Measurements from ENCODE around the gene THSD7A.

The THSD7A gene

DNA sequence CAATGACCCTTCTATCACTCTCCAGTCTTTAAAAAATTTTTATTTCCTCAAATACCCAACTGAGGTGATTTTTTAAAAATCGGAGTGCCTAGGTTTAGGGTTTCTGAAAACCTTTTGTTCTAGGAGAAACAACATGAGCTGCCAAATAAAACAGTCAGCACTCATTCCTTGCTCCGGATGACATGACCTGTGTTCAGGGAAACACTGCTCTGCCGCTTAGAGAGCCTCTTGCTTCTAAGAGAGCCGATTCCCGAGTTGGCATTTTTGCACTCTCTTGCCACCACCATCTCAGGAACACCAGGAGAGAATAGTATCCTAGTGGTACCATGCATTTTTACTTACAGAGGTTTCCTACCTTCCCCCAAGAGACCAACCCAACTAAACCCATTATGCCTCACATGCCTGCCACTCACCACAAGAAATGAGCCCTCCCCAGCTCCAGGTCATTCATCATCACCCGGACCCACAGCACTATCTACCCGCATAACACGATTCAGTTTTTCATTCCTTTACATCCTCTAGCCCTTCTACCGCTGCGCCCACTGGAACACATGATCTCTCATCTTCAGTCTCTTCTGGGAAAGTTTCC, 365.4 kb downstream of the THSD7A start:
- DNase-seq, result no peak
- Histone ChIP-seq H3K36me3 (no peaks in the 10 kb centered on the region), H3K27ac (no peak overlapping the region), H3K27me3 (ENCODE audit: insufficient read depth, low read depth, severe bottlenecking) (no peaks in the 10 kb centered on the region), H3K4me3 (ENCODE audit: low read depth, low read length) (no peak overlapping the region), H3K9me3 (ENCODE audit: severe bottlenecking) (no peaks in the 10 kb centered on the region)
- TF ChIP-seq, protein P1, sequence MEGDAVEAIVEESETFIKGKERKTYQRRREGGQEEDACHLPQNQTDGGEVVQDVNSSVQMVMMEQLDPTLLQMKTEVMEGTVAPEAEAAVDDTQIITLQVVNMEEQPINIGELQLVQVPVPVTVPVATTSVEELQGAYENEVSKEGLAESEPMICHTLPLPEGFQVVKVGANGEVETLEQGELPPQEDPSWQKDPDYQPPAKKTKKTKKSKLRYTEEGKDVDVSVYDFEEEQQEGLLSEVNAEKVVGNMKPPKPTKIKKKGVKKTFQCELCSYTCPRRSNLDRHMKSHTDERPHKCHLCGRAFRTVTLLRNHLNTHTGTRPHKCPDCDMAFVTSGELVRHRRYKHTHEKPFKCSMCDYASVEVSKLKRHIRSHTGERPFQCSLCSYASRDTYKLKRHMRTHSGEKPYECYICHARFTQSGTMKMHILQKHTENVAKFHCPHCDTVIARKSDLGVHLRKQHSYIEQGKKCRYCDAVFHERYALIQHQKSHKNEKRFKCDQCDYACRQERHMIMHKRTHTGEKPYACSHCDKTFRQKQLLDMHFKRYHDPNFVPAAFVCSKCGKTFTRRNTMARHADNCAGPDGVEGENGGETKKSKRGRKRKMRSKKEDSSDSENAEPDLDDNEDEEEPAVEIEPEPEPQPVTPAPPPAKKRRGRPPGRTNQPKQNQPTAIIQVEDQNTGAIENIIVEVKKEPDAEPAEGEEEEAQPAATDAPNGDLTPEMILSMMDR (IDR thresholded peaks at IDR 0.05; ENCODE audit: low read depth, low read length), result no peak

DNA sequence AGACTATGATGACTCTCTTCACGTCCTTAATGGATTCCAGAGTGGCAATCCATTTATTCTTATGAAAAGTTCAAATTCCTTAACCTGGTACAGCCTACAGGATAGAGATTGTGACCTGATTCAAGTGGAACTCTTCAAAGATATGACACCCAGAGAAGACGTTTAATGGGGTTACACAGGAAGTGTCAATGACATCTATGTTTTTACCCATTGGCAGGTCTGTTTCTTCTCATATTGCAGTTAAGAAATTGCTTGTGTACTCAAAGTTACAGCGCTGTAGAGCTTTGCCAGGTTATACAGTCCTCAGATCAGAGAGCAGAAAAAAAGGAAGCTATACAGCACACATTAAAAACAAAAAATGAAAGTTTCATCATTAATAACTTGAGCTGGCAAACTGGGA, 367.4 kb downstream of the THSD7A start:
- H3K4me3 ChIP-seq (ENCODE audit: low read depth, low read length), result no peak overlapping the region
- DNase-seq, result no peak
- TF ChIP-seq, protein P1 (IDR thresholded peaks at IDR 0.05; ENCODE audit: low read depth, low read length), result no peak

DNA sequence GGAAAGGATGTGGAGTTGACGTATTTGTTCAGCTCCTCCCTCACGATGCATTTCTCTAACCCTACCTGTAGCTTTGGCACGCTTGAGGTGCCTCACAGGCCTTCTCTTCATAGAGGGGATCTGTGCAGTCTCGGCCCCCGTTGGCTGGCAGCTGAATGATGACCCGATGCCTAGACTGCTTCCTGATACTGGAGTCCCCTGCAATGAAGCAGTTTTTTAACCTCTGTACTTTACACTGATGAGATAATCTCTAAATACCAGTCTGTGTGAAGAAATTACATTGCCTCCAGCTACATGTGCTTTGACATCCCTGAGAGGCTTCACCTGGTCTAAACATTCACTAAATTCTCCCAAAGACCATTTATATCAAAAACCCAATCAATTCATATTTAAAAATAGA, 370.1 kb downstream of the THSD7A start:
- no peak overlapping the region for H3K27ac ChIP-seq
- H3K36me3 ChIP-seq, result no peaks in the 10 kb centered on the region
- H3K4me3 ChIP-seq (ENCODE audit: low read depth, low read length), result no peak overlapping the region
- no peaks in the 10 kb centered on the region for H3K27me3 ChIP-seq (ENCODE audit: insufficient read depth, low read depth, severe bottlenecking)
- H3K9me3 ChIP-seq (ENCODE audit: severe bottlenecking), result no peaks in the 10 kb centered on the region
- no peak for DNase-seq
- TF ChIP-seq, protein P1 (IDR thresholded peaks at IDR 0.05; ENCODE audit: low read depth, low read length), result no peak

More for the DNA sequence above, 367.4 kb downstream of the THSD7A start:
- Histone ChIP-seq H3K27ac (0 out of 2 replicates have a peak overlapping the region, but pooled peaks have one; percentile 15), H3K9me3 (ENCODE audit: severe bottlenecking) (no peaks in the 10 kb centered on the region), H3K36me3 (no peaks in the 10 kb centered on the region), H3K27me3 (ENCODE audit: insufficient read depth, low read depth, severe bottlenecking) (no peaks in the 10 kb centered on the region)

DNA sequence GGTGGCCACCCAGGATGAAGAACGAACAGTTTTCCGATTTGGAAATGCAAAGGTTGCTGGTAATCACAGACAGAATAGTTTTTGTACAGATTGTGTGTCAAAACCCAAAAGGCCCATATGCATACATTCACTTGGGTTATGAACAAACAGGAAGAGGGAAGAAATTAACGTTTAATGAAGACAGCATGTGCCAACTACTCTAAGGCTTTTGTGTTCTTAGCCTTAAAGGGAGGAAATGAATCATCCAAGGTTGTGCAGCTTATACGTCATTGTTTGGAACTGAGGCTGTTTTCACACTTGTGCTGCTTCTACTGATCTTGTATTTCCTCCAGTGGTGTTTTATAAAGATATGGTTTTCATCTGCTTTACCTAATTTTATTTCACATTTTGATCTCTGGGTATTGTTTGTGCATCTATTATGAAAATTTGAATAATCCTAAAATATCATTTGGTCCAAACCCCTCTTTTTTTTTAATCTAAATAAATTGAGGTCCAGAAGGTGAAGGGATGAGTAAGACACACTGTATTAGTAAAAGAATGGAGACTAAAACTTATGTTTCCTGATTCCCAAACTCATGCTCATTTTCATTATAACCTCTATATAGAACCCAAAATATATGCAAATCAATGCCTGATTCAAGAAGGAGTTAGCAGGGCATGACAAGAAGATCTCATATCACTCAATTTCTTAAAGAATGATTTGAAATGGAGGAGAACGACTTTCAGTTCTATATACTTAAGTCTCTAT, 373.1 kb downstream of the THSD7A start:
- no peaks in the 10 kb centered on the region for H3K27me3 ChIP-seq (ENCODE audit: insufficient read depth, low read depth, severe bottlenecking)
- no peaks in the 10 kb centered on the region for H3K36me3 ChIP-seq
- TF ChIP-seq, protein P1 (IDR thresholded peaks at IDR 0.05; ENCODE audit: low read depth, low read length), result no peak
- H3K9me3 ChIP-seq (ENCODE audit: severe bottlenecking), result no peaks in the 10 kb centered on the region
- H3K27ac ChIP-seq, result no peak overlapping the region
- H3K4me3 ChIP-seq (ENCODE audit: low read depth, low read length), result no peak overlapping the region
- DNase-seq, result no peak

DNA sequence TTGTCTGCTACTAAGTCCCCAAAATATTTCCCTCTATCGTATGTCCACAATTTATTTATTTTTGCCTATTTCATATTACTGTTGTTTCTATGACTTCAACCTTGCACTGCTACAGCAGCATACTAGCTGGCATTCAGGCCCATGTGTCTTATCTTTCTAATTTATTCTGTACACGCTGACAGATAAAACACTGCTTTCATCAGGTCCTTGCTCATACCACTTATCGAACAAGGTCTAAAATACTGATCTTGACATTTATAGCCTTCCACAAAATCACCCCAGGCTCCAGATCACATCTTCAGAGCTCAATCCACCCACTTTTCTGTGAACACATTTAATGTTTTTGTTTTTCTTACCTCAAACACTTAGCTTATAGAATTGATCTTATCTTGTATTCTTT, 374.6 kb downstream of the THSD7A start:
- no peaks in the 10 kb centered on the region for H3K27me3 ChIP-seq (ENCODE audit: insufficient read depth, low read depth, severe bottlenecking)
- DNase-seq, result no peak
- TF ChIP-seq, protein P1 (IDR thresholded peaks at IDR 0.05; ENCODE audit: low read depth, low read length), result no peak
- H3K36me3 ChIP-seq, result no peaks in the 10 kb centered on the region
- no peak overlapping the region for H3K4me3 ChIP-seq (ENCODE audit: low read depth, low read length)
- H3K9me3 ChIP-seq (ENCODE audit: severe bottlenecking), result no peaks in the 10 kb centered on the region
- no peak overlapping the region for H3K27ac ChIP-seq

Measured in WERI-Rb-1 (cell line).